AG09319 (cell line): ENCODE data around the gene RNASE1.
"Not testable (repeated sequence)": the region's sequence is repeated elsewhere in the genome, so short reads cannot be mapped to it uniquely, and the experiment has no call there.

ENCODE experiments used
- DNase-seq: peaks from one replicate; pipeline ENCODE4 v3.0.0-alpha.2; 2010; ENCODE audit warnings: low read depth; ENCODE audit errors: extremely low read depth
- CTCF ChIP-seq: IDR thresholded peaks from 2 replicates; pipeline ENCODE4 v1.5.1; 2011; ENCODE audit warnings: low read depth, mild to moderate bottlenecking, inconsistent platforms, low read length, moderate library complexity

Gene RNASE1

GRCh38 chr14:20769421-20769820, 33.2 kb downstream of the RNASE1 start:
- no peak for DNase-seq
- TF ChIP-seq CTCF, result no peak

GRCh38 chr14:20768593-20768892, 34.1 kb downstream of the RNASE1 start:
- no peak for DNase-seq
- TF ChIP-seq CTCF, result no peak

- TF ChIP-seq CTCF, result no peak
- no peak for DNase-seq
Observed at GRCh38 chr14:20760950-20761349, 41.7 kb downstream of the RNASE1 start.

- not testable (repeated sequence) for DNase-seq
Observed at GRCh38 chr14:20759465-20759864, 43.2 kb downstream of the RNASE1 start.

- no peak for DNase-seq
- TF ChIP-seq CTCF, result no peak
Observed at GRCh38 chr14:20757965-20758364, 44.7 kb downstream of the RNASE1 start.

- DNase-seq, result no peak
- TF ChIP-seq CTCF, result no peak
Observed at GRCh38 chr14:20755037-20755436, 47.6 kb downstream of the RNASE1 start.

- no peak for DNase-seq
- no peak for TF ChIP-seq CTCF
Observed at GRCh38 chr14:20754308-20754707, 48.3 kb downstream of the RNASE1 start.

- DNase-seq, result no peak
- no peak for TF ChIP-seq CTCF
Observed at GRCh38 chr14:20751963-20752562, 50.6 kb downstream of the RNASE1 start.
